ENCODE measurements around the gene PUM1. TPM values are rescaled to one million over a fixed set of nuclear protein-coding genes. Genes with fewer than 3 reads are reported as not detected.

PUM1 gene
- total RNA-seq, 4 donors from 2014 or later: 83.2 to 118 (median 106) TPM

- WGBS, 2 donors: 92 to 94% methylated on average over 1 of the region's 1 CpG
- TF ChIP-seq CTCF (IDR thresholded peaks at IDR 0.05) (no peak), POLR2A (IDR thresholded peaks at IDR 0.05) (no peak)
- intact Hi-C loops (cut with DNase I; ENCODE audit: low total_unique reads): loop anchor here (10.0 kb wide), 1 partner anchor 1219 kb away; no protein-coding TSS in a partner anchor
- no peak overlapping the region for H3K4me3 ChIP-seq (ENCODE audit: low read depth, poor library complexity, severe bottlenecking)
- peak in 1 of 2 donors; percentile 29 for DNase-seq (ENCODE audit: low spot score in 2 of 2)
Observed at GRCh38 chr1:30923597-30923996, 141.9 kb downstream of the PUM1 start.

GRCh38 chr1:30920827-30921226 lies 144.7 kb downstream of the PUM1 start:
- no peak overlapping the region for H3K4me3 ChIP-seq (ENCODE audit: low read depth, poor library complexity, severe bottlenecking)
- peak in 1 of 2 donors; percentile 21 for DNase-seq (ENCODE audit: low spot score in 2 of 2)
- TF ChIP-seq POLR2A (IDR thresholded peaks at IDR 0.05): no peak
- TF ChIP-seq CTCF (IDR thresholded peaks at IDR 0.05): no peak
- intact Hi-C loops (cut with DNase I; ENCODE audit: low total_unique reads): loop anchor here (10.0 kb wide), 1 partner anchor 1216 kb away; no protein-coding TSS in a partner anchor
- 50 to 55% methylated on average over 7 of the region's 7 CpGs for whole genome bisulfite sequencing, 2 donors

GRCh38 chr1:30919025-30919881 lies 146.3 kb downstream of the PUM1 start:
- intact Hi-C loops (cut with DNase I; ENCODE audit: low total_unique reads): no loop called here
- TF ChIP-seq POLR2A (IDR thresholded peaks at IDR 0.05) (no peak), CTCF (IDR thresholded peaks at IDR 0.05) (no peak)
- H3K4me3 ChIP-seq (ENCODE audit: low read depth, poor library complexity, severe bottlenecking): no peak overlapping the region
- DNase-seq (ENCODE audit: low spot score in 2 of 2): peak in 1 of 2 donors; percentile 69
- WGBS, 2 donors: 71% methylated on average over 10 of the region's 10 CpGs

- intact Hi-C loops (cut with DNase I; ENCODE audit: low total_unique reads): no loop called here
- TF ChIP-seq POLR2A (IDR thresholded peaks at IDR 0.05) (no peak), CTCF (IDR thresholded peaks at IDR 0.05) (no peak)
- WGBS, 2 donors: 79 to 85% methylated on average over 12 of the region's 12 CpGs
- DNase-seq (ENCODE audit: low spot score in 2 of 2): no peak
- no peak overlapping the region for H3K4me3 ChIP-seq (ENCODE audit: low read depth, poor library complexity, severe bottlenecking)
Observed at GRCh38 chr1:30916296-30916695, 149.2 kb downstream of the PUM1 start.

GRCh38 chr1:30915491-30916230 lies 149.9 kb downstream of the PUM1 start:
- WGBS, 2 donors: 90 to 93% methylated on average over 12 to 13 of the region's 13 CpGs
- TF ChIP-seq CTCF (IDR thresholded peaks at IDR 0.05): no peak
- DNase-seq (ENCODE audit: low spot score in 2 of 2): no peak
- H3K4me3 ChIP-seq (ENCODE audit: low read depth, poor library complexity, severe bottlenecking): no peak overlapping the region
- intact Hi-C loops (cut with DNase I; ENCODE audit: low total_unique reads): no loop called here

Data from lower leg skin (tissue), 4 donors.